Fibroblast of mammary gland (primary cell): ENCODE data around the gene LRMDA.

ENCODE experiments used
- DNase-seq: peaks from one replicate; pipeline ENCODE4 v3.0.0-alpha.2; 2010; ENCODE audit warnings: low read depth
- H3K4me3 ChIP-seq: 2 replicates; pipeline ENCODE4 v1.5.1; 2011; ENCODE audit warnings: low read depth, mild to moderate bottlenecking, low read length, moderate library complexity; ENCODE audit not compliant: control insufficient read depth
- TF ChIP-seq, protein P1 (sequence below): conservative IDR thresholded peaks from 2 replicates; pipeline ENCODE4 v1.5.1; 2011; ENCODE audit warnings: low read depth, low read length, inconsistent platforms; ENCODE audit not compliant: control insufficient read depth, insufficient read depth

Gene LRMDA

DNA sequence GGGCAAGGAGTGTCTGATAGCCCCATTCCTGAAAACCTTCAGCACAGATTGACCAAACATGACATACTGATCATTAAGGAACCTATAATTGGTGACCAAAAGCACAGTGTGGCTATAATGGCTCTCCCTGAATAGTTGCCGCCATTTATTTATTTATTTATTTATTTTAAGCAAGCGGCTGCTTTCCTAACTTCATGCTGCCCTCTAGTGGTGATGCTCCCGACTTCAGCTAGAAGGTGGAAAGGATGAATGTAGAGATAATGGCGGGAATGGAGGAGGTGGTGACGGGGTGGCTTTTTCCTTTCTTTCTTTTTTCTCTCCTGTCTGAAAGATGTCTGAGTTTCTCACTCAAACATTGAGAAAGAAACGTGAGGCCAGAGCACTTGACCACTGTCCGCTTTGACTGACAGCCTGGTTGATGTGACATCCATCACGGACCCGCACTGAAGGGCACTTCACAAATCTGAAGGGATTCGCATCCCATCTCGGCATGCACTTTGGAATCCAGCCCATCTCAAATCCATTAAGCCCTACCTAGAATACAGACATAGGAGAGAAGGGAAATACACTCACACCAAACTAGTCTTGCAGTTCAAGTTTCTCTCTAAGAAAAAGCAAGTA lies 1116.0 kb downstream of the LRMDA start:
- DNase-seq, result peak; percentile 82
- H3K4me3 ChIP-seq, result no peak overlapping the region
- TF ChIP-seq, protein P1, sequence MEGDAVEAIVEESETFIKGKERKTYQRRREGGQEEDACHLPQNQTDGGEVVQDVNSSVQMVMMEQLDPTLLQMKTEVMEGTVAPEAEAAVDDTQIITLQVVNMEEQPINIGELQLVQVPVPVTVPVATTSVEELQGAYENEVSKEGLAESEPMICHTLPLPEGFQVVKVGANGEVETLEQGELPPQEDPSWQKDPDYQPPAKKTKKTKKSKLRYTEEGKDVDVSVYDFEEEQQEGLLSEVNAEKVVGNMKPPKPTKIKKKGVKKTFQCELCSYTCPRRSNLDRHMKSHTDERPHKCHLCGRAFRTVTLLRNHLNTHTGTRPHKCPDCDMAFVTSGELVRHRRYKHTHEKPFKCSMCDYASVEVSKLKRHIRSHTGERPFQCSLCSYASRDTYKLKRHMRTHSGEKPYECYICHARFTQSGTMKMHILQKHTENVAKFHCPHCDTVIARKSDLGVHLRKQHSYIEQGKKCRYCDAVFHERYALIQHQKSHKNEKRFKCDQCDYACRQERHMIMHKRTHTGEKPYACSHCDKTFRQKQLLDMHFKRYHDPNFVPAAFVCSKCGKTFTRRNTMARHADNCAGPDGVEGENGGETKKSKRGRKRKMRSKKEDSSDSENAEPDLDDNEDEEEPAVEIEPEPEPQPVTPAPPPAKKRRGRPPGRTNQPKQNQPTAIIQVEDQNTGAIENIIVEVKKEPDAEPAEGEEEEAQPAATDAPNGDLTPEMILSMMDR, result peak; percentile 79

DNA sequence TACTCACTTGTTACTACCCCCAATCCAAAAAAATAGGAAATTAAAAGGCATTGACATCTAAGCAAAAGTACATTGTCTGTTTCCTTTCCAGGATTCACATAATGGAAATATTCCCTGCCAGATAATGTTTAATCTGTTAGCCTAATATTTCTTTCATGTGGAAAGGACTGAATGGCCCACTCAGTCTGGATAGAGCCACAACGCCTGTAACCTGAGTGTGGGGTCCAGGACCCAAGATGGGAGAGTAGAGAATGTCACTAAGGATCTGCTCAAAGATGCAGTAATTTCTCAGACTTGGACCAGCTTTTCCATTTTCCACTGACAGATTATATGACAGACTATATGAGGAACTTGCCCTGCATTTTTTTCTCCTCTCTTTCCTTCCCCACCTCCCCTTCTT lies 1117.3 kb downstream of the LRMDA start:
- TF ChIP-seq, protein P1, result no peak
- no peak for DNase-seq
- H3K4me3 ChIP-seq, result no peak overlapping the region

DNA sequence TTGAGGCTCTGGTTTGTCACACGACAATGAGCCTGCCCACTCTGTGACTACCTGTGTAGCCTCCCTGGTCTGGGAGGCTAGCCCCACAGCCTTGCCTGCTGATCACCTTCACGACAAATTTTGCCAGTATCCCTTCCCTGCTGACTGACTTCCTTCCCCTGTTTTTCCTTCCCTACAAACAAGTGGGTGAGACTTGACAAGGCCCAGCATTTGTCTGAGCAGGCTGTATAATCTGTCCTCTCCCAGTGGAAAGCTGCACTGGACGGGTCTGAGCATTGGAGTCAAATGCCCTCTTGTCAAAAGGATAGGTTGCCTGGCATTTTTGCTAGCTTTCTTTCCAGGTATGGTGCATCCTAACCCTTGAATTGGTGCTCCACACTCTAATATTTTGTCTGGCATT lies 1117.7 kb downstream of the LRMDA start:
- TF ChIP-seq, protein P1, result no peak
- H3K4me3 ChIP-seq, result no peak overlapping the region
- no peak for DNase-seq

DNA sequence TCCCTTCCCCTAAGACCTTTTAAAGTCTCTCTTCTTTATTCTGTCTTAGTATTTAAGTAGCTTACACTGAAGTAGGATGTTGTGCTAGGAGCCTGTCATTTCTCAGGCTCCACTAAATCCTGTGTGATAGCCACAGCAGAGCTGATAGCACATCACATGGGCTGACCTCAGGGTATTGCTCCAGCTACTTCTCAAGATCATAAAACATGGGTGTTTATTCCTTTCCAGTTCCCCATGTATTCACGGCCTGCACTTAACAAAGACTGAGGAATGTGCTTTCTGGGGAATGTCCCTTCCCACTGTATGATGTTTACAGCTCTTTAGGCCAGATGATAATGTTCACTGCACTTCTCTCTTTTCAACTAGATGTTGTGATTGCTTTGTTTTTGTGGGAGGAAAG lies 1119.4 kb downstream of the LRMDA start:
- DNase-seq, result peak; percentile 1
- no peak overlapping the region for H3K4me3 ChIP-seq
- TF ChIP-seq, protein P1, result no peak

DNA sequence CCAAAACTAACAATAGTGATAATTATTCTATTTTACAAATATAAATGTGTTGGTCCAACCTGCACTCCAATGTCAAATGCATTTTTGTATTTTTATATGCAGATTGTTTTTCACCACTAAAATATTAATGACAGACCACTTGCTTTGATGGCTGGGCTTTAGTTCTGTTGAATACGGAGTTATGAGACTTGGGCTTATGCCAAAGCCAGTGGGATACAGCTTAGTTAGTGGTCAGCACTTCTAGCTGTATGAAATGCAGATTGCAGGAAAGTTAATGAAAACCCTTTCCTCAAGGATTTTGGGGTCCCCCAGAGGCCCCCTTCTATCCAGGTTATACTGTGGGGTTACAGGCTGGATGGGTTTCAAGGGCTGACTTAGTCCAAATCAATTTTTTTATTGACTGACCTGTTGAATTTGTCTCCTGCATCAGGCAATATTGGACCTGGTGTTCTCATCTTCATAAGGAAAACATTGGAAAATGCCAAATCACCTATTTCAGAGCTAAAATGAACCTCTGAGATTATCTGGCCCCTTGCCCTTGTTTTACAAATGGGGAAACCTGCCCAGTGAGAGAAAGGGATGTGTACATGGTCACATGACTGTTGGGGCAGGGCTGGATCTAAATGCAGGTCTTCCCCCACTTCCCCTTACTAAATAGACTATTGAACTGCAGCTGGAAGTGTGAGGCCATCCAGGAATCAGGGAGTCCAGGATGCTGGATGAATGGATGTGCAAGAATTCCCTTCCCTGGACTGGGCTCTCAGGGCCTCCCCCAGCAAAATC lies 1120.9 kb downstream of the LRMDA start:
- H3K4me3 ChIP-seq, result no peak overlapping the region
- TF ChIP-seq, protein P1, result no peak
- no peak for DNase-seq

DNA sequence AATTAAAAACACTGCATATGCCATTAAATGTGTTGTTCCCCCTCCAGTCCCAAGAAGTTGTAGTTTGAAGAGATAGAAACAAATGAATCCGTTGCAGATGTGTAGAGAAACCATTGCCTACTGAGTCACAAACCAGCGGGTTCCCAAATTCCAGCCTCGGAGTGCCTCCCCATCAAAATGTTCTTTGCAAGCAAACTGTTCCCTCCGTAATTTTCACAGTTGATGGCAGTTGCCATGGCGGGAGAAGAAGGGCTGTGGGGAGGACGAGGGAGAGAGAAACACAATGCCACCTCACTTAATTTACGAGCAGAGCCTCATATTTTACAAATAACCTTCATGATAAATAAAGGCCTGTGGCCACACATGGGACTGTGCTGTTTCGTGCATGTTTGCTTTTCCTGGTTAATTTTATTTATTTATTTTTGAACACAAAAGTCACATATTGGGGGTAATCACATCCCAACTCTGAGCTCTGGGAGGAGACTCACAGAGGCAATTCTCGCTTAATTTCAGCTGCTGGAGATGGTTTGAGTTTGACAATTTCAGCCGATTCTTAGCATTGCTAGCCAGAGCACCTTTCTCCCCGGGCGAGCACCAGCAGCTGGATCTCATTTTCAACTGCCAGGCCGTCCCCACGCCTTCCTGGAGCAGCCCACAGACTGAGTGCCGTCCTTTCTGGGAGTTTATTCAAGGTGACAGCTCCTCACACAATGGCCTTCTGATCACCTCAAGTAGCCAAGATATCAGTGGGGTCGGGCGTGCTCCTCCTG lies 1122.0 kb downstream of the LRMDA start:
- TF ChIP-seq, protein P1, result no peak
- H3K4me3 ChIP-seq, result no peak overlapping the region
- no peak for DNase-seq
